Esophagus (tissue), 2 donors: ENCODE measurements around the gene CENPH. TPM values are rescaled to one million over a fixed set of nuclear protein-coding genes. Genes with fewer than 3 reads are reported as not detected.

Experiments
- H3K27ac ChIP-seq, 2 donors: one replicate each; pipeline ENCODE4 v1.5.1; 2013; ENCODE audit warnings: low read depth in 2 of 2, mild to moderate bottlenecking in 2 of 2, inconsistent platforms in 1 of 2, low read length in 1 of 2, moderate library complexity in 1 of 2
- H3K27me3 ChIP-seq, 2 donors: one replicate each; pipeline ENCODE4 v1.6.1; 2013; ENCODE audit warnings: low read length in 2 of 2, control low read depth in 1 of 2, mild to moderate bottlenecking in 1 of 2; ENCODE audit not compliant: insufficient read depth in 2 of 2, control insufficient read depth in 1 of 2
- H3K36me3 ChIP-seq, 2 donors: one replicate each; pipeline ENCODE4 v1.6.1; 2013; ENCODE audit warnings: low read length in 1 of 2; ENCODE audit not compliant: control insufficient read depth in 2 of 2, insufficient read depth in 2 of 2
- H3K4me1 ChIP-seq, 2 donors: one replicate each; pipeline ENCODE4 v1.6.1; 2013; ENCODE audit warnings: low read length in 1 of 2; ENCODE audit not compliant: control insufficient read depth in 2 of 2, insufficient read depth in 2 of 2
- H3K4me3 ChIP-seq, 2 donors: one replicate each; pipeline ENCODE4 v1.5.1; 2013; ENCODE audit warnings: low read length in 2 of 2, mild to moderate bottlenecking in 2 of 2, low read depth in 1 of 2, moderate library complexity in 1 of 2
- H3K9me3 ChIP-seq, 2 donors: one replicate each; pipeline ENCODE4 v1.6.1; 2013; ENCODE audit warnings: mild to moderate bottlenecking in 2 of 2, low read depth in 1 of 2, low read length in 1 of 2, moderate library complexity in 1 of 2; ENCODE audit not compliant: control insufficient read depth in 2 of 2, insufficient read depth in 1 of 2
- WGBS, 2 donors: extraction: QIAGEN DNeasy Blood & Tissue Kit; methylation state at CpG; one replicate each; pipeline ENCODE4 v1.1.7; 2013; 5-methylcytosine and 5-hydroxymethylcytosine counted together
- polyA plus RNA-seq, 2 donors: library from polyadenylated mRNA; stranded (reverse); fragments of 200-250 nt; gene quantifications; one replicate each; pipeline ENCODE4 v1.2.3, GENCODE V29; 2013
- donor health status: healthy with polysubstance abuse.
- donor health status: Bipolar disorder and iron deficiency.

The CENPH gene
- polyA plus RNA-seq, 2 donors, result 7.2 to 8.4 TPM

DNA sequence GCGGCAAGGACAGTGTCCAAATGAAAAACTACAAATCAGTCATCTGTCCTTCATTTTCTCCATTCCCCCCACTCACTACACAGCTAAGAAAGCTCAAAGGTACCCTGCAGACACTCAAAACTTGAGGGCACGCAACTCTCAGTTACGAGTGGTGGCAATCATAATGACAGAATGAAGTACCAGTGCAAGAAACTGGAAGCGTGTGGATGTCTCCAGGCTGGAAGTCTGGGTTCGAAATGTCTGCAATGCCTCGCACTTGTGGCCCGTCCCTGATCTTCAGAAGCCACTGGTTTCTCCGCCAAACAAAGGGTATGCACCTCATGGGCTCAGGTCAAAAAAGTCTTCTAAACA, 597 bp upstream of the CENPH start:
- no peaks in the 10 kb centered on the region for H3K9me3 ChIP-seq
- WGBS, 2 donors, result 17 to 23% methylated on average over 8 of the region's 8 CpGs
- no peaks in the 10 kb centered on the region for H3K27me3 ChIP-seq
- peak overlapping the region; percentile 47 to 86 for H3K27ac ChIP-seq
- peak overlapping the region; percentile 72 to 84 for H3K4me3 ChIP-seq
- H3K4me1 ChIP-seq, result no peaks in the 10 kb centered on the region
- H3K36me3 ChIP-seq, result no peaks in the 10 kb centered on the region

DNA sequence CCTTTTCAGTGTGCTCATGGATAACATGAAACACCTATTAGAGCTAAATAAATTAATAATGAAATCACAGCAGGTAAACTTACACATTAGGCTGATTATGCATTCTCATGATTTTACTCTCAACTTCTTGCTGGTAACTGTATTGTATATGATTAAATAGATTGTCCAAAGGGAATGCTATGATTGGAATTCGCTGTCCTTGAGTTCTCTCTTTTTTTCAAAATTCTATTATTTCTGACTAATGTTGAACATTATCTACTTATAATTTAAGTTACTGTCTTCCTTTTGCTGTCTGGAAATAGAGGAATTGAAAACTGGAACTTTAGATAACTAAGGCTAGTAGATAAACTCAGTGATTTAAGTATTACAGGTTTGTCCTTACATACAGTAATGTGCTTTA, 13.1 kb downstream of the CENPH start:
- Histone ChIP-seq H3K9me3 (no peaks in the 10 kb centered on the region), H3K27ac (no peak overlapping the region), H3K4me3 (no peak overlapping the region), H3K27me3 (no peaks in the 10 kb centered on the region), H3K4me1 (no peaks in the 10 kb centered on the region), H3K36me3 (no peaks in the 10 kb centered on the region)
- 93 to 100% methylated on average over 1 of the region's 1 CpG for WGBS, 2 donors

DNA sequence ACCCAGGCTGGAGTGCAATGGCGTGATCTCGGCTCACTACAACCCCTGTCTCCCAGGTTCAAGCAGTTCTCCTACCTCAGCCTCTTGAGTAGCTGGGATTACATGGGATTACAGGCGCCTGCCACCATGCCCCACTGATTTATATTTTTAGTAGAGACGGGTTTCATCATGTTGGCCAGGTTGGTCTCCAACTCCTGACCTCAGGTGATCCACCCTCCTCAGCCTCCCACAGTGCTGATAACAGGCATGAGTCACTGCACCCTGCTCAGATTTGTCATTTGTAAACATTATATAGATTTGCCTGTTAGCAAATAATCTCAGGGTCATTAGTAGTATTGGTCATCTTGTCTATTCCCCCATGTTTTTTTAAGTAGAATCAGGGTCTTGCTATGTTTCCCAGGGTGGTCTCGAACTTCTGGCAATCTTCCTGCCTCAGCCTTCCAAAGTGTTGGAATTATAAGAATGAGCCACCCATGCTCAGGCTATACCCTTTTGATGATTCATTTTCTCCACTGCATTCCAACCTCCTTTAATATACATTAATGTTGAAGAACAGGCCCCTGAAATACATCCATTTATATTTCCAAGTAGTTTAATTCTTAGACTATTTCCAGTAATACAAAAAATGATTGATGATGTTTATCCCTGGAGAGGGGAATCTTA, 17.3 kb downstream of the CENPH start:
- Histone ChIP-seq H3K27ac (no peak overlapping the region), H3K4me3 (no peak overlapping the region)
- 84 to 88% methylated on average over 5 of the region's 5 CpGs for WGBS, 2 donors

DNA sequence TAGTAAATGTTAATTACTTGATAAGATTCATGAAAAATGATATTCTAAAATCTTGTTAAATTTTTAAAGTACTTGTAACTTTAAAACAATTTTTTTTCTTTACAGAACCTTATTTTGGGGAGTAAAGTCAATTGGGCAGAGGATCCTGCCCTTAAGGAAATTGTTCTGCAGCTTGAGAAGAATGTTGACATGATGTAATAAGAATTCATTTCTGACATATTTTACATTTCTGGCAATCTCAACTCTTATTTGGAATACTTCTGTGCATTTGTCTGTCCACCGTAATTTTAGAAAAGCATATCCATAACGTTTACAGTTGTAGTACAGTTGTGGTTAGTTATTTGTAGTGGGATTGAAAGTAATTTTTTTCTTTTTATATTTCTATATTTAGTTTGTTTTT, 20.2 kb downstream of the CENPH start:
- Histone ChIP-seq H3K9me3 (no peaks in the 10 kb centered on the region), H3K4me3 (no peak overlapping the region), H3K27ac (no peak overlapping the region), H3K27me3 (no peaks in the 10 kb centered on the region), H3K4me1 (no peaks in the 10 kb centered on the region), H3K36me3 (no peaks in the 10 kb centered on the region)
- WGBS, 2 donors, result 77 to 79% methylated on average over 2 of the region's 2 CpGs

More for the DNA sequence above, 17.3 kb downstream of the CENPH start:
- no peaks in the 10 kb centered on the region for H3K27me3 ChIP-seq
- H3K36me3 ChIP-seq, result no peaks in the 10 kb centered on the region
- H3K9me3 ChIP-seq, result no peaks in the 10 kb centered on the region
- H3K4me1 ChIP-seq, result no peaks in the 10 kb centered on the region

DNA sequence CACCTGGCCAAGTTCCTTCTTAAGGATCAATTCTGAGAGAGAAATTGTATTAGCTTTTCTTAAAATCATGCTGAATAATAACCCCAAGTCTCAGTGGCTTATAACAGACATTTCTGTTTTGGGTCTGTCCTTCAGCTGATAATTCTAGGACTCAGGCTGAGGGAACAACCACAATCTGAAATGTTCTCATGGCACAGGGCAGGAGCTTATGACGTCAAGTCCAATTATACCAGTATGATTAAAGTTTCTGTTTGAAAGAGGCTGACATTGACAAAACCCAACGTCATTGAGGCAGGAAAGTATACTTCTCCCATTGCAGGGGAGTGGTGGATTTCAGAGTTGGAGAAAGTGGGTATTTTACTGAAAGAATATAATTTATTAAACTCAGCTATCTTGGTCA, 21.8 kb downstream of the CENPH start:
- Histone ChIP-seq H3K36me3 (no peaks in the 10 kb centered on the region), H3K27me3 (no peaks in the 10 kb centered on the region), H3K4me1 (no peaks in the 10 kb centered on the region), H3K4me3 (no peak overlapping the region), H3K9me3 (no peaks in the 10 kb centered on the region), H3K27ac (no peak overlapping the region)
- 83 to 88% methylated on average over 2 of the region's 2 CpGs for WGBS, 2 donors

DNA sequence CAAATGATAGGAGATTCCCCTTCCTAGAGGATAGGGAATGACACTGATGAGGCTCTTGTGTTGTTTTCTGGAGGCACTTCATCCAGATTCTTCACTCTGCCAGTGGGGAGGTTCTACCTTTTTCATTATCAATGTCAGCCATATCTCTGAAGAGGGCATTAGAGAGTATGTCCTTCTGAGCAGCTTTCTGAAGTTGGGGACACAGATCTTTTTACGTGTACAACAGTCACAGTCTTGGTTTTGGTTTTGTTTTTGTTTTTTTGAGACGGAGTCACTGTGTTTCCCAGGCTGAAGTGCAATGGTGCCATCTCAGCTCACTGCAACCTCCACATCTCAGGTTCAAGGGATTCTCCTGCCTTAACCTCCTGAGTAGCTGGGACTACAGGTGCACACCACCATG, 22.6 kb downstream of the CENPH start:
- Histone ChIP-seq H3K4me3 (no peak overlapping the region), H3K27ac (no peak overlapping the region), H3K4me1 (no peaks in the 10 kb centered on the region), H3K36me3 (no peaks in the 10 kb centered on the region), H3K27me3 (no peaks in the 10 kb centered on the region), H3K9me3 (no peaks in the 10 kb centered on the region)
- WGBS, 2 donors, result 90 to 94% methylated on average over 2 of the region's 2 CpGs

DNA sequence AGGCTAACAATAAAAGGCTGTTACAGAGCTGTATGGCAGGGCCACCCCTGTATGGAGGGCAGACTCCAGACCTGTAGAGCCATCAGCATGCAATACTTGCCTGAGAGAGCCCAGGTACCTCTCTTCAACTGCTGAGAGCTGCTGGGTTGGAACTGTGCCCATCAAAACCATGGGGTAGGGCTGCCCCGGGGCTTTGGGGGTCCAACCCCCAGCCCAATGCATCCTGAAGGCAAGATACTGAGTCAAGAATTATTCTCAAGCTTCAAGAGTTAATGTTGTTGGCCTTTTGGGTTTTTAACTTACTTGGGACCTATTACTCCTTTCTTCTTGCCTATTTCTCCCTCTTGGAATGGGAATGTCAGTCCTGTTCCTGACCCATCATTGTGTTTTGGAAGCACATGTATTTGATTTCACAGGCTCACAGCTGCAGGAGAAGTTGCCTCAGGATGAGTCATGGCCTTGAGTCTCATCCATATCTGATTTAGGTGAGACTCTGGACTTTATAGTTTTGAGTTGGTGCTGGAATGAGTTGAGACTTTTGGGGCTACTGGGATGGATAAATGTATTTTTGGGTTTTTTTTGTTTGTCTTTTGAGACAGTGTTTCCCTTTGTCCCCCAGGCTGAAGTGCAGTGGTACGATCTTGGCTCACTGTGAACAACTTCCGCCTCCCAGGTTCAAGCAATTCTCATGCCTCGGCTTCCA, 24.3 kb downstream of the CENPH start:
- Histone ChIP-seq H3K27ac (no peak overlapping the region), H3K36me3 (no peaks in the 10 kb centered on the region), H3K27me3 (no peaks in the 10 kb centered on the region), H3K9me3 (no peaks in the 10 kb centered on the region), H3K4me1 (no peaks in the 10 kb centered on the region), H3K4me3 (no peak overlapping the region)
- WGBS, 2 donors, result 98% methylated on average over 4 of the region's 4 CpGs

DNA sequence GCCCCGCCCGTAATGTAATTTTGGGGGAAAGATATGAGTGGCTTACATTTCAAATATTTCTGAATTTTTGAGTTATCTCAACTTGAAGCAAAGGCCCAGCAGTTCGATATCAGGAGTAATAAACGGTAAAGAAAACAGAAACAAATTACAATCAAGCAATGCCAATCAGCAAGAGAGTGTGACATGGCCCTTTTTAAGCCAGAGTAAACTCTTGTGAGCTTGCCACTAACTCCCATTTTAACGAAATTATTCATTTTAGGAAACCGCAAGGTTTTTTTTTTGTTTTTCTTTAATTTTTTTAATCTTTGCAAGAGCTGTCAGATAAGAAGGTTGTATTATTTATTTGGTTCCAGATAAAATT, 27.7 kb downstream of the CENPH start:
- Histone ChIP-seq H3K36me3 (no peaks in the 10 kb centered on the region), H3K4me3 (peak overlapping the region in 1 of 2 donors; percentile 94), H3K27ac (no peak overlapping the region), H3K4me1 (no peaks in the 10 kb centered on the region), H3K9me3 (no peaks in the 10 kb centered on the region), H3K27me3 (no peaks in the 10 kb centered on the region)
- 37 to 50% methylated on average over 6 of the region's 6 CpGs for WGBS, 2 donors

DNA sequence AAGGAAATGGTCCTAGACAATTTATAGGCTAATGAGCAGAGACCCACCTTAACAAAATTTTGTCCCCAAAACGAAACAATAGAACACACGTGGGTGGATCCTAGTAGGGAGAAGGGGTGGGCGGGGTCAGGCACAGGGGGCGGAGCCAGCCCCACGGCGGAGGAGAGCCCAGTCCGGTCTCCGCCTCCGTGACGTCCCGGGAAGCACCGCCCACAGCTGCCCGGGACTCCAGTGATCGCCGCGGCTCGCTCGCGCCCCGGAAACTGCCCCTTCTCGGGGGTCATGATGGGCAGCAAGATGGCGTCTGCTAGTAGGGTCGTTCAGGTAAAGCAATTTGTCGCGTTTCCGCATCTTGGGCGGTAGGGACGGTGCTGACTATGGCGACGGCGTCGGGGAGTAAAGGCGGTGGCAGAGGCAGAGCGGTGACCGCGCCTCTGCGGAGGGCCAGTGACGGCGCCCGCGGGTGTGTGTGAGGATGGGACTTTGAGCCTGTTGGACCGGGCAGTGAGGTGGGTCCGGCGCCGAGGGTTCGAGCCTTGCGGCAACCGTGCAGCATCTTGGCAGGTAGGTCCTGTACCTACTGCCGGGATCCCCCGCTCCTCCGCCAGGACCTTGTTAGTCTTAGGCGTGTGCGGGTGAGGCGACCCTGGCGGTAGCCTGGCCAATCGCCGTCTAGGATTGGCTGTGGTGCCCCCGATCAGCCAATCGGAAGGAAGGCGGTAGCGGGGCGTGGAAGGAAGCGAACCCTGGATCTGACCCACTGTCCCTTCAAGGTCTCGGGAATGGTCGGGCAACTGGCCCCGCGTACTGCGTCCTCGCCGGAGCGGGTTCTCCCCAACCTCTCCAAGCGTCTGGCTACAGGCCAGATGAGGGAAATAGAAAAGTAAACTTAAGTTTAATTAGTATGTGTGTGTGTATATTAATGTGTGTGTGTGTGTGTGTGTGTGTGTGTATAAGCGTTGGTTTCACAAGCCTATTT, 28.5 kb downstream of the CENPH start:
- Histone ChIP-seq H3K27me3 (no peaks in the 10 kb centered on the region), H3K4me1 (no peaks in the 10 kb centered on the region), H3K36me3 (no peaks in the 10 kb centered on the region), H3K4me3 (peak overlapping the region; percentile 94 to 99), H3K27ac (peak overlapping the region; percentile 97 to 98), H3K9me3 (no peaks in the 10 kb centered on the region)
- WGBS, 2 donors, result 0 to 1% methylated on average over 72 to 73 of the region's 73 CpGs
